Astrocyte (in vitro differentiated cells and primary cell): ENCODE data around the gene MMP14. TPM values are rescaled to one million over a fixed set of nuclear protein-coding genes. Genes with fewer than 3 reads are reported as not detected.
A peak's percentile ranks its signal among the peaks of the same experiment; 100 is the strongest.

ENCODE experiments used
- DNase-seq: peaks from one replicate; pipeline ENCODE4 v3.0.0-alpha.2; 2010; ENCODE audit warnings: low read depth
- FAIRE-seq: peaks from 2 replicates; lab custom pipeline; 2011; peaks lifted over from hg19 to GRCh38; lab: Jason Lieb, UNC
- H2AFZ ChIP-seq: 2 replicates; pipeline ENCODE4 v1.6.0; 2012; ENCODE audit warnings: low read depth, low read length, inconsistent platforms
- H3K27ac ChIP-seq: 2 replicates; pipeline ENCODE4 v1.5.1; 2011; ENCODE audit warnings: low read depth, low read length, inconsistent platforms
- H3K27me3 ChIP-seq: 2 replicates; pipeline ENCODE4 v1.6.0; 2011; ENCODE audit warnings: low read length, inconsistent platforms; ENCODE audit not compliant: insufficient read depth
- H3K36me3 ChIP-seq: 2 replicates; pipeline ENCODE4 v1.5.1; 2011; ENCODE audit warnings: low read length, inconsistent platforms; ENCODE audit not compliant: insufficient read depth
- H3K4me1 ChIP-seq: 2 replicates; pipeline ENCODE4 v1.5.1; 2011; ENCODE audit warnings: low read length, inconsistent platforms; ENCODE audit not compliant: insufficient read depth
- H3K4me2 ChIP-seq: 2 replicates; pipeline ENCODE4 v1.6.0; 2012; ENCODE audit warnings: low read length, inconsistent platforms
- H3K4me3 ChIP-seq: 2 replicates; pipeline ENCODE4 v1.5.1; 2011; ENCODE audit warnings: low read depth, mild to moderate bottlenecking, low read length, inconsistent platforms; ENCODE audit not compliant: insufficient read depth
- H3K79me2 ChIP-seq: 2 replicates; pipeline ENCODE4 v1.6.0; 2012; ENCODE audit warnings: mild to moderate bottlenecking, low read length, inconsistent platforms; ENCODE audit not compliant: insufficient read depth
- H3K9ac ChIP-seq: 2 replicates; pipeline ENCODE4 v1.6.0; 2012; ENCODE audit warnings: mild to moderate bottlenecking, low read length, inconsistent platforms
- H3K9me3 ChIP-seq: 2 replicates; pipeline ENCODE4 v1.5.1; 2012; ENCODE audit warnings: low read depth, mild to moderate bottlenecking, low read length, inconsistent platforms; ENCODE audit not compliant: insufficient read depth
- H4K20me1 ChIP-seq: 2 replicates; pipeline ENCODE4 v1.6.0; 2012; ENCODE audit warnings: low read length, inconsistent platforms; ENCODE audit not compliant: insufficient read depth
- H3K27ac Mint-ChIP-seq: one replicate; pipeline ENCODE4 v1.8.0; 2021; ENCODE audit warnings: mild to moderate bottlenecking, mixed read lengths; ENCODE audit not compliant: unreplicated experiment
- H3K27me3 Mint-ChIP-seq: one replicate; pipeline ENCODE4 v1.8.0; 2021; ENCODE audit warnings: low read depth, mixed read lengths; ENCODE audit not compliant: unreplicated experiment
- H3K36me3 Mint-ChIP-seq: one replicate; pipeline ENCODE4 v1.8.0; 2021; ENCODE audit warnings: low read depth, mixed read lengths; ENCODE audit not compliant: unreplicated experiment
- H3K4me1 Mint-ChIP-seq: one replicate; pipeline ENCODE4 v1.8.0; 2021; ENCODE audit warnings: low read depth, mixed read lengths; ENCODE audit not compliant: unreplicated experiment
- H3K4me3 Mint-ChIP-seq: one replicate; pipeline ENCODE4 v1.8.0; 2021; ENCODE audit warnings: mild to moderate bottlenecking, moderate library complexity, mixed read lengths; ENCODE audit not compliant: unreplicated experiment
- H3K9me3 Mint-ChIP-seq: one replicate; pipeline ENCODE4 v1.8.0; 2021; ENCODE audit warnings: mild to moderate bottlenecking, mixed read lengths; ENCODE audit not compliant: unreplicated experiment
- CTCF ChIP-seq: IDR thresholded peaks from 2 replicates; pipeline ENCODE4 v1.5.1; 2011; ENCODE audit warnings: low read depth, mild to moderate bottlenecking, inconsistent platforms, low read length, moderate library complexity; ENCODE audit not compliant: insufficient read depth
- EZH2 ChIP-seq: IDR thresholded peaks from 2 replicates; pipeline ENCODE4 v1.6.1; 2012; ENCODE audit warnings: mild to moderate bottlenecking, low read length, inconsistent platforms; ENCODE audit not compliant: insufficient read depth
- total RNA-seq: library from RNA; stranded (reverse); gene quantifications from 2 replicates; pipeline ENCODE4 v1.2.1, GENCODE V29; 2021

MMP14 gene
- total RNA-seq, 1 donor from 2014 or later = 911 TPM

- DNase-seq = no peak
- Histone ChIP-seq H3K4me3 (no peak overlapping the region), H2AFZ (no peak overlapping the region)
These were observed 5.4 kb downstream of the MMP14 start for GRCh38 chr14:22841769-22842168.

GRCh38 chr14:22842211-22843122 is 6.1 kb downstream of the MMP14 start:
- Mint-ChIP-seq H3K4me1 (peaks cover 23% of the 10 kb centered on the region), H3K4me3 (no peak overlapping the region), H3K27me3 (no peaks in the 10 kb centered on the region), H3K9me3 (peaks cover 4% of the 10 kb centered on the region), H3K36me3 (peaks cover 28% of the 10 kb centered on the region), H3K27ac (peak overlapping the region; percentile 66)
- no peak for TF ChIP-seq CTCF
- no peak for TF ChIP-seq EZH2
- H3K79me2 ChIP-seq = peaks cover 86% of the 10 kb centered on the region
- H3K4me1 ChIP-seq = peaks cover 31% of the 10 kb centered on the region
- no peak overlapping the region for H3K27ac ChIP-seq
- H2AFZ ChIP-seq = no peak overlapping the region
- no peaks in the 10 kb centered on the region for H3K9me3 ChIP-seq
- DNase-seq (no peak), FAIRE-seq (no peak)
- H3K9ac ChIP-seq = peak overlapping the region; percentile 41
- peaks cover 74% of the 10 kb centered on the region for H4K20me1 ChIP-seq
- no peak overlapping the region for H3K4me2 ChIP-seq
- peaks cover 57% of the 10 kb centered on the region for H3K36me3 ChIP-seq
- H3K4me3 ChIP-seq = no peak overlapping the region
- H3K27me3 ChIP-seq = no peaks in the 10 kb centered on the region

More at GRCh38 chr14:22841769-22842168, 5.4 kb downstream of the MMP14 start:
- Histone ChIP-seq H3K9ac (peak overlapping the region; percentile 41), H3K27me3 (no peaks in the 10 kb centered on the region), H3K4me2 (peak overlapping the region; percentile 13), H3K27ac (no peak overlapping the region), H4K20me1 (peaks cover 72% of the 10 kb centered on the region), H3K36me3 (peaks cover 57% of the 10 kb centered on the region), H3K9me3 (no peaks in the 10 kb centered on the region), H3K4me1 (peaks cover 28% of the 10 kb centered on the region), H3K79me2 (peaks cover 93% of the 10 kb centered on the region)
- no peak for FAIRE-seq
- TF ChIP-seq EZH2 (no peak), CTCF (no peak)
- peaks cover 4% of the 10 kb centered on the region for H3K9me3 Mint-ChIP-seq
- peaks cover 23% of the 10 kb centered on the region for H3K4me1 Mint-ChIP-seq
- H3K36me3 Mint-ChIP-seq = peaks cover 30% of the 10 kb centered on the region
- peak overlapping the region; percentile 41 for H3K27ac Mint-ChIP-seq
- H3K27me3 Mint-ChIP-seq = no peaks in the 10 kb centered on the region
- peak overlapping the region; percentile 57 for H3K4me3 Mint-ChIP-seq
